IMR-90 (cell line): ENCODE measurements around the gene MDFI. TPM values are rescaled to one million over a fixed set of nuclear protein-coding genes. Genes with fewer than 3 reads are reported as not detected.

Source experiments
- ATAC-seq: fragments of 200-7000 bp; cut with Tn5 transposase; 2 replicates; pipeline ENCODE4 v1.9.1; 2020; ENCODE audit warnings: low read depth, mild to moderate bottlenecking, moderate library complexity
- BruUV-seq: library from RNA; stranded (reverse); fragments of 400-500 nt; replicated peaks from 2 replicates; lab custom pipeline; 2021; lab: Mats Ljungman, UMichigan
- CTCF ChIA-PET: fragments of 300-600 bp; formaldehyde crosslinking; extraction: SDS; loops from one replicate; lab custom pipeline; 2021; ENCODE audit warnings: antibody characterized with exemption; lab: Yijun Ruan, JAX
- POLR2A ChIA-PET: fragments of 300-600 bp; sonication (Branson Sonifier 250); formaldehyde crosslinking; loops from one replicate; lab custom pipeline; 2022; ENCODE audit warnings: antibody characterized with exemption; ENCODE audit not compliant: unreplicated experiment; lab: Charles Lee
- DNase-seq: peaks from one replicate; pipeline ENCODE4 v3.0.0; 2013
- H2AFZ ChIP-seq: replicated peaks from 2 replicates; pipeline ENCODE3; 2013; ENCODE audit warnings: low read length, mild to moderate bottlenecking; ENCODE audit not compliant: poor library complexity
- H2AK5ac ChIP-seq: 2 replicates; pipeline ENCODE4 v1.6.1; 2013; ENCODE audit warnings: low read depth, low read length, inconsistent platforms
- H2AK9ac ChIP-seq: replicated peaks from 2 replicates; pipeline ENCODE3; 2013; ENCODE audit warnings: mild to moderate bottlenecking, low read depth, low read length, moderate library complexity; ENCODE audit not compliant: poor library complexity
- H2BK120ac ChIP-seq: 2 replicates; pipeline ENCODE4 v1.6.1; 2013; ENCODE audit warnings: low read depth, low read length, inconsistent platforms
- H2BK15ac ChIP-seq: 3 replicates; pipeline ENCODE4 v1.6.1; 2013; ENCODE audit warnings: low read depth, low read length, inconsistent platforms
- H2BK20ac ChIP-seq: 2 replicates; pipeline ENCODE4 v1.6.1; 2013; ENCODE audit warnings: low read depth, mild to moderate bottlenecking, inconsistent platforms, low read length, moderate library complexity
- H2BK5ac ChIP-seq: 2 replicates; pipeline ENCODE4 v1.6.1; 2013; ENCODE audit warnings: mild to moderate bottlenecking, low read depth, low read length, inconsistent platforms; ENCODE audit not compliant: poor library complexity, severe bottlenecking
- H3K14ac ChIP-seq: replicated peaks from 2 replicates; pipeline ENCODE4 v1.6.1; 2013; ENCODE audit warnings: low read depth, low read length, inconsistent platforms
- H3K18ac ChIP-seq: 2 replicates; pipeline ENCODE4 v1.6.1; 2013; ENCODE audit warnings: low read depth, low read length, control low read depth
- H3K23ac ChIP-seq: 2 replicates; pipeline ENCODE4 v1.6.1; 2013; ENCODE audit warnings: low read depth, low read length, inconsistent platforms
- H3K27ac ChIP-seq: 2 replicates; pipeline ENCODE4 v1.5.1; 2013; ENCODE audit warnings: mild to moderate bottlenecking, control low read depth, low read length; ENCODE audit not compliant: insufficient read depth
- H3K27me3 ChIP-seq: 2 replicates; pipeline ENCODE4 v1.6.1; 2013; ENCODE audit warnings: low read length; ENCODE audit not compliant: control insufficient read depth, insufficient read depth
- H3K36me3 ChIP-seq: 2 replicates; pipeline ENCODE4 v1.6.1; 2013; ENCODE audit warnings: low read length, mixed read lengths; ENCODE audit not compliant: control insufficient read depth, insufficient read depth
- H3K4ac ChIP-seq: 2 replicates; pipeline ENCODE4 v1.6.1; 2013; ENCODE audit warnings: low read depth, low read length, inconsistent platforms
- H3K4me1 ChIP-seq: 2 replicates; pipeline ENCODE4 v1.6.1; 2013; ENCODE audit warnings: low read length, mixed read lengths; ENCODE audit not compliant: control insufficient read depth, insufficient read depth
- H3K4me2 ChIP-seq: 2 replicates; pipeline ENCODE4 v1.6.1; 2013; ENCODE audit warnings: low read depth, mild to moderate bottlenecking, control low read depth, low read length, moderate library complexity
- H3K4me3 ChIP-seq: 2 replicates; pipeline ENCODE4 v1.5.1; 2013; ENCODE audit warnings: low read depth, mild to moderate bottlenecking, control low read depth, low read length, moderate library complexity; ENCODE audit not compliant: insufficient read depth
- H3K56ac ChIP-seq: 2 replicates; pipeline ENCODE4 v1.6.1; 2013; ENCODE audit warnings: low read length, inconsistent platforms; ENCODE audit not compliant: insufficient read depth; ENCODE audit errors: extremely low read depth
- H3K79me1 ChIP-seq, 2 experiments: 2 replicates each; pipeline ENCODE4 v1.6.1; 2013; ENCODE audit warnings: low read length in 2 of 2, inconsistent platforms in 1 of 2, low read depth in 1 of 2
- H3K9ac ChIP-seq: 2 replicates; pipeline ENCODE4 v1.6.1; 2013; ENCODE audit warnings: low read depth, low read length, control low read depth
- H3K9me1 ChIP-seq: 2 replicates; pipeline ENCODE4 v1.6.1; 2013; ENCODE audit warnings: low read length, inconsistent platforms; ENCODE audit not compliant: insufficient read depth
- H3K9me3 ChIP-seq: 2 replicates; pipeline ENCODE4 v1.6.1; 2013; ENCODE audit warnings: low read length; ENCODE audit not compliant: control insufficient read depth, insufficient read depth
- H4K20me1 ChIP-seq: 2 replicates; pipeline ENCODE4 v1.6.1; 2013; ENCODE audit warnings: low read length, inconsistent platforms; ENCODE audit not compliant: insufficient read depth
- H4K5ac ChIP-seq: 2 replicates; pipeline ENCODE4 v1.6.1; 2013; ENCODE audit warnings: mild to moderate bottlenecking, low read depth, low read length, control low read depth
- H4K8ac ChIP-seq, 2 experiments: 2 replicates each; pipeline ENCODE4 v1.6.1; 2013; ENCODE audit warnings: low read depth in 2 of 2, low read length in 2 of 2, control low read depth in 1 of 2, inconsistent platforms in 1 of 2
- H4K91ac ChIP-seq: 2 replicates; pipeline ENCODE4 v1.6.1; 2013; ENCODE audit warnings: low read depth, low read length, inconsistent platforms; ENCODE audit not compliant: insufficient read depth
- CHD1 ChIP-seq: IDR thresholded peaks from 2 replicates; pipeline ENCODE4 v1.6.1; 2012; ENCODE audit warnings: low read depth, low read length, improper control_type of control experiment
- CTCF ChIP-seq: conservative IDR thresholded peaks from 2 replicates; pipeline ENCODE4 v1.5.1; 2012; ENCODE audit warnings: mild to moderate bottlenecking, low read depth, low read length, improper control_type of control experiment
- FOS ChIP-seq: fragments of 150-350 bp; IDR thresholded peaks from 2 replicates; pipeline ENCODE4 v1.6.1; 2016; ENCODE audit warnings: low read depth, low read length
- MAZ ChIP-seq: IDR thresholded peaks from 2 replicates; pipeline ENCODE4 v1.6.1; 2012; ENCODE audit warnings: low read depth, mild to moderate bottlenecking, low read length, improper control_type of control experiment, moderate library complexity, borderline replicate concordance
- MXI1 ChIP-seq: IDR thresholded peaks from 2 replicates; pipeline ENCODE4 v1.6.1; 2012; ENCODE audit warnings: low read depth, mild to moderate bottlenecking, low read length, moderate library complexity, borderline replicate concordance
- POLR2A ChIP-seq: IDR thresholded peaks from 2 replicates; pipeline ENCODE4 v1.6.1; 2012; ENCODE audit warnings: mild to moderate bottlenecking, low read depth, low read length
- RAD21 ChIP-seq: IDR thresholded peaks from 2 replicates; pipeline ENCODE4 v1.6.1; 2012; ENCODE audit warnings: low read length, improper control_type of control experiment
- WGBS, 2 experiments: methylation state at CpG; one replicate each; pipeline versions ENCODE4 v1.1.5 to v1.1.7; 2013; ENCODE audit warnings: missing lambda C conversion rate in 2 of 2; ENCODE audit not compliant: insufficient read length in 1 of 2; ENCODE audit errors: extremely low coverage in 2 of 2; 5-methylcytosine and 5-hydroxymethylcytosine counted together
- dilution Hi-C: fragments of 300-500 bp; cut with HindIII; formaldehyde crosslinking; loops from one replicate; pipeline ENCODE4 v1.14.3; 2018; ENCODE audit warnings: low sequenced_read_pairs; ENCODE audit not compliant: unreplicated experiment
- in situ Hi-C: fragments of 300-500 bp; cut with MboI; formaldehyde crosslinking; loops from 3 replicates; pipeline ENCODE4 v1.14.3; 2019; ENCODE audit warnings: low sequenced_read_pairs, inconsistent platforms, mixed read lengths
- intact Hi-C: fragments of 100-400 bp; cut with micrococcal nuclease; formaldehyde crosslinking; loops from 2 replicates; pipeline ENCODE4 v1.10.0; 2022
- polyA plus RNA-seq, 3 experiments: library from polyadenylated mRNA; depleted of rRNA; stranded (reverse); fragments of >200 nt; gene quantifications; 2 replicates each; pipeline ENCODE4 v1.2.3, GENCODE V29; 2012; ENCODE audit warnings: low replicate concordance in 1 of 3
- total RNA-seq: library from RNA; depleted of rRNA; stranded (reverse); fragments of >200 nt; gene quantifications from 2 replicates; pipeline ENCODE4 v1.2.3, GENCODE V29; 2012
- TF ChIP-seq, protein P1 (sequence below): fragments of 150-350 bp; IDR thresholded peaks from 2 replicates; pipeline ENCODE4 v1.6.1; 2017; ENCODE audit warnings: mild to moderate bottlenecking, antibody characterized with exemption, low read length, low read depth
- TF ChIP-seq, protein P2 (sequence below): fragments of 150-350 bp; IDR thresholded peaks from 2 replicates; pipeline ENCODE4 v1.6.1; 2016; ENCODE audit warnings: low read depth, mild to moderate bottlenecking, low read length, moderate library complexity, borderline replicate concordance

Gene MDFI
- total and polyA plus RNA-seq, 2 of the 4 experiments (the other 2 are of a cell fraction) = 0.18 to 0.29 TPM

DNA sequence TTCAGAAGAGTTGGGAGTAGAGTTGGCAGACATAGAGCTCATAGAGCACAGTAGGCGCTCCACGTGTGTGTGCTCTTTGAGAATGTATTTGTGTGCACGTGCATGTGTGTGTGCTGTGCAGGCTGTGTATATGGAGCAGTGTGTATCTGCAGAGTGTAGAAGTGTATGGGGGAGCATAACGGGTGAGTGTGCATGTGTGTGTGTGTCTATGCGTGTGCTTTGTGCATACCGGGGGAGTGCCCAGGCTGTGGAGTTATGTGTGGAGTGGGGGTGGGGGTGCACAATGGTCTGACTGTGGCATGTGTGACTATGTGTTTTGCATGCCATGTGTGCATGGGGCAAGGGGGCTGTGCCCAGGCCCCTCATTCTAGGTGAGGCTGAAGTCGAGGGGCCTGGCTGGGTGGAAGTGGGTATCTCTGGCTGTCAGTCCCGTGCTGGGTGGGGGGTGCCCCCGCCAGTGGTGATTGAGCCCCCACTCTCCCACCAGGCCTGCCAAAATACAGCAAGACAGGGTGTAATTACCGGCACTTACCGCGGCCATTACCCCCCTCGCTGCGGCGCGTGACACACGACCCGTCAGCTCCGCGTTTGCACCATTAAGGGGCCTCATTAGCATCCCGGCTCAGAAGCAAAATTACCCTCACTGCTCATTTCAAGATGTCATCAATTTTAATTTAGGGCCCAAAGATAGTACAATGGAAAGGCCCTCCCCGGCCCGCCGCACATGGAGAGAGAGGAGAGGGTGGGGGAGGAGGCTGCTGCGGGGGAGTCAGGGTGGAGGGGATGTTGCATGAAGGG is 39.1 kb downstream of the MDFI start (continued):
- TF ChIP-seq RAD21 = no peak

- Histone ChIP-seq H3K56ac (no peak overlapping the region), H2AK5ac (no peak overlapping the region), H3K18ac (no peak overlapping the region), H3K4ac (no peak overlapping the region), H3K9ac (no peak overlapping the region), H3K36me3 (no peaks in the 10 kb centered on the region), H3K9me3 (no peaks in the 10 kb centered on the region), H4K8ac (no peak overlapping the region), H3K27me3 (peaks cover 33% of the 10 kb centered on the region), H4K5ac (no peak overlapping the region), H2AK9ac (no peak overlapping the region), H2AFZ (no peak overlapping the region), H3K4me1 (no peaks in the 10 kb centered on the region), H3K4me3 (no peak overlapping the region), H2BK20ac (no peak overlapping the region), H3K9me1 (no peaks in the 10 kb centered on the region; the same call in 1 of the 2 replicates), H2BK15ac (no peak overlapping the region), H3K4me2 (no peak overlapping the region), H3K79me1 (no peaks in the 10 kb centered on the region), H3K27ac (no peak overlapping the region), H3K14ac (no peak overlapping the region), H2BK5ac (no peak overlapping the region), H3K23ac (no peak overlapping the region), H4K20me1 (no peaks in the 10 kb centered on the region), H4K91ac (no peak overlapping the region), H2BK120ac (no peak overlapping the region)
- TF ChIP-seq CTCF (no peak), MXI1 (no peak), CHD1 (no peak), POLR2A (no peak), FOS (no peak), MAZ (no peak)
- TF ChIP-seq, protein P1, sequence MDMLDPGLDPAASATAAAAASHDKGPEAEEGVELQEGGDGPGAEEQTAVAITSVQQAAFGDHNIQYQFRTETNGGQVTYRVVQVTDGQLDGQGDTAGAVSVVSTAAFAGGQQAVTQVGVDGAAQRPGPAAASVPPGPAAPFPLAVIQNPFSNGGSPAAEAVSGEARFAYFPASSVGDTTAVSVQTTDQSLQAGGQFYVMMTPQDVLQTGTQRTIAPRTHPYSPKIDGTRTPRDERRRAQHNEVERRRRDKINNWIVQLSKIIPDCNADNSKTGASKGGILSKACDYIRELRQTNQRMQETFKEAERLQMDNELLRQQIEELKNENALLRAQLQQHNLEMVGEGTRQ = no peak
- TF ChIP-seq, protein P2, sequence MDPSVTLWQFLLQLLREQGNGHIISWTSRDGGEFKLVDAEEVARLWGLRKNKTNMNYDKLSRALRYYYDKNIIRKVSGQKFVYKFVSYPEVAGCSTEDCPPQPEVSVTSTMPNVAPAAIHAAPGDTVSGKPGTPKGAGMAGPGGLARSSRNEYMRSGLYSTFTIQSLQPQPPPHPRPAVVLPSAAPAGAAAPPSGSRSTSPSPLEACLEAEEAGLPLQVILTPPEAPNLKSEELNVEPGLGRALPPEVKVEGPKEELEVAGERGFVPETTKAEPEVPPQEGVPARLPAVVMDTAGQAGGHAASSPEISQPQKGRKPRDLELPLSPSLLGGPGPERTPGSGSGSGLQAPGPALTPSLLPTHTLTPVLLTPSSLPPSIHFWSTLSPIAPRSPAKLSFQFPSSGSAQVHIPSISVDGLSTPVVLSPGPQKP = no peak
- in situ Hi-C loops = no loop called here
- ChIA-PET CTCF (interaction anchor here (1.9 kb wide), 1 partner anchor 310 kb away, joined by 5 read pairs; no protein-coding TSS in a partner anchor), POLR2A (interaction anchor here (0.6 kb wide), 1 partner anchor 73 kb away, joined by 7 read pairs; no protein-coding TSS in a partner anchor)
- dilution Hi-C loops = no loop called here
- ATAC-seq (no peak), DNase-seq (no peak)
- WGBS, 2 experiments = 75% methylated on average over 2 of the region's 8 CpGs; no CpG with 5 or more reads in 1 of the 2 experiments
- intact Hi-C loops = no loop called here
- no TSS peak for BruUV-seq
Observed at GRCh38 chr6:41678511-41679084, 40.3 kb downstream of the MDFI start.
